ENCODE measurements around the gene DGUOK. TPM values are rescaled to one million over a fixed set of nuclear protein-coding genes. Genes with fewer than 3 reads are reported as not detected.

Gene DGUOK
- total and polyA plus RNA-seq, 2 donors (not counting 1 experiment from before 2014, with no cell fraction given) = 54.3 to 93.7 TPM

DNA sequence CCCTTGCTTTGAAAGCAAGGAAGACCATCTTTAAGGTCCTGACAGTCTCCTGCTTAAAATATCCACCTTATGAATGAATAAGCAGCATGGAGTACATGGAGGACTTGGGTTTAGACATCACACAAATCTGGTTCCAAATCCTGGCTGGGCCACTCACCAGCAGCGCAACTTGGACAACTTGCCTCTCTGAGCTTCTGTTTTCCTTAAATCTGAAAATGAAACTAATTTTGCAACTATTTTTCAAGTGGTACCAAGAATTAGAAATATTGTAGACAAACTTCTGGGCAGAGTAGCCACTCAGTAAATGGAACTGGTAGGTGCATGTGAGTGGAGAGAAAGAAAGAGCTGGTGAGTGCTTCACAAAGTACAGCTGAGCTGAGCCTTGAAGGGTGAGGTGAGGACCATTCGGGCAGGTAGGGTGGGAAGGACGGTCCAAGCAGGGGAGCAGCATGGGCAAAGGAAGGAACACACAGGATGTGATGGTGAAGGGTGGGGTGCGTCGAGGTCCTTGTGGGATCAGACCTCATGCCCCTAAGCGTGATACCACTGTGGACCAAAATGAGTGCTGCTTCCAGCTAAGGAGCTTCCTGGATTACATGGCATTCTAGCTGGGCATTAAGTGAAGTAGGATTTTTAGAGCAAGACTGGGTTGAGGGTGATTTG, 43.6 kb downstream of the DGUOK start:
- peaks cover 4% of the 10 kb centered on the region for H3K4me1 ChIP-seq (ENCODE audit: control insufficient read depth, extremely low read depth, insufficient read depth, low read length)
- no peak overlapping the region for H3K4me3 ChIP-seq (replicated peaks in 1 of 4; ENCODE audit: control extremely low read depth in 1 of 4, insufficient read depth in 1 of 4, low read depth in 3 of 4, low read length in 4 of 4)
- no peaks in the 10 kb centered on the region for H3K27me3 ChIP-seq (ENCODE audit: control insufficient read depth, insufficient read depth, low read length)
- no peak for DNase-seq (ENCODE audit: low read depth in 2 of 2)
- H4K20me1 ChIP-seq (ENCODE audit: control insufficient read depth, extremely low read depth, insufficient read depth, low read length) = no peaks in the 10 kb centered on the region
- no peaks in the 10 kb centered on the region for H3K79me2 ChIP-seq (ENCODE audit: control insufficient read depth, insufficient read depth, low read length)
- no peak overlapping the region for H3K4me2 ChIP-seq (ENCODE audit: extremely low read depth, insufficient read depth, low read length)
- H3K36me3 ChIP-seq (ENCODE audit: control insufficient read depth, insufficient read depth, low read length) = no peaks in the 10 kb centered on the region
- no peak overlapping the region for H3K9ac ChIP-seq (ENCODE audit: insufficient read depth, low read length)
- H2AFZ ChIP-seq (ENCODE audit: low read length) = no peak overlapping the region
- no peaks in the 10 kb centered on the region for H3K9me3 ChIP-seq (ENCODE audit: control insufficient read depth, insufficient read depth, low read depth, low read length)
- TF ChIP-seq, protein P1, sequence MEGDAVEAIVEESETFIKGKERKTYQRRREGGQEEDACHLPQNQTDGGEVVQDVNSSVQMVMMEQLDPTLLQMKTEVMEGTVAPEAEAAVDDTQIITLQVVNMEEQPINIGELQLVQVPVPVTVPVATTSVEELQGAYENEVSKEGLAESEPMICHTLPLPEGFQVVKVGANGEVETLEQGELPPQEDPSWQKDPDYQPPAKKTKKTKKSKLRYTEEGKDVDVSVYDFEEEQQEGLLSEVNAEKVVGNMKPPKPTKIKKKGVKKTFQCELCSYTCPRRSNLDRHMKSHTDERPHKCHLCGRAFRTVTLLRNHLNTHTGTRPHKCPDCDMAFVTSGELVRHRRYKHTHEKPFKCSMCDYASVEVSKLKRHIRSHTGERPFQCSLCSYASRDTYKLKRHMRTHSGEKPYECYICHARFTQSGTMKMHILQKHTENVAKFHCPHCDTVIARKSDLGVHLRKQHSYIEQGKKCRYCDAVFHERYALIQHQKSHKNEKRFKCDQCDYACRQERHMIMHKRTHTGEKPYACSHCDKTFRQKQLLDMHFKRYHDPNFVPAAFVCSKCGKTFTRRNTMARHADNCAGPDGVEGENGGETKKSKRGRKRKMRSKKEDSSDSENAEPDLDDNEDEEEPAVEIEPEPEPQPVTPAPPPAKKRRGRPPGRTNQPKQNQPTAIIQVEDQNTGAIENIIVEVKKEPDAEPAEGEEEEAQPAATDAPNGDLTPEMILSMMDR (conservative IDR thresholded peaks at IDR 0.05 in 1 of 2, IDR thresholded peaks at IDR 0.05 in 1 of 2; ENCODE audit: low read depth in 1 of 2, low read length in 2 of 2) = no peak
- TF ChIP-seq EZH2 (IDR thresholded peaks at IDR 0.05; ENCODE audit: low read length, missing control alignments) = no peak
- H3K27ac ChIP-seq (ENCODE audit: insufficient read depth, low read length) = no peak overlapping the region

DNA sequence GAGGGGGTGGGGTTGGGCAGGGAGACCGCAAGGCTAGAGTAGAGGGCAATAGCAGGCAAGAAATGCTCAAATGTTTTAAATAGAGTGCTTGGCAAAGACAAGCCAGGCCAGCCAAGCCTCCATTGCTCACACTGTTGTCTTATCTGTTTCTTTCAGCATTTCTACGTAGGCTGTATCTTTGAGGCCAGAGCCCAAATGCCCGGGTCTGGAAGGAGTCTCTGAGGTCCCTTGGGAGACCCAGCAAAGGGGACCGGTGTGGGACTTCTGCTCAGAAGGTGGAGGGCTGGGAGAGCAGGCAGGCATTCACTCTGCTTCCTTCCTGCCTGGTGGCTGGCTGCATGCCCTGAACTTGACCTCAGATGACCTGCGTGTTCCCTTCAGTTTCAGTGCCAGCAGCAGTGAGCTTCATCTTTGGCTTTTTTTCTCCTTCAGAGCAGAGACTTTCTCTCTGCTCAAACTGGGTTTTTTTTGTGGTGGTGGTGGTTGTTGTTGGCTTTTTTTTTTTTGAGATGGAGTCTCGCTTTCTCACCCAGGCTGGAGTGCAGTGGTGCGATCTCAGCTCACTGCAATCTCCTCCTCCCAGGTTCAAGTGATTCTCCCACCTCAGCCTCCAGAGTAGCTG, 44.3 kb downstream of the DGUOK start:
- Histone ChIP-seq H4K20me1 (ENCODE audit: control insufficient read depth, extremely low read depth, insufficient read depth, low read length) (no peaks in the 10 kb centered on the region), H3K27me3 (ENCODE audit: control insufficient read depth, insufficient read depth, low read length) (no peaks in the 10 kb centered on the region), H3K79me2 (ENCODE audit: control insufficient read depth, insufficient read depth, low read length) (no peaks in the 10 kb centered on the region), H3K4me1 (ENCODE audit: control insufficient read depth, extremely low read depth, insufficient read depth, low read length) (peaks cover 4% of the 10 kb centered on the region), H3K9ac (ENCODE audit: insufficient read depth, low read length) (no peak overlapping the region), H3K4me3 (replicated peaks in 1 of 4; ENCODE audit: control extremely low read depth in 1 of 4, insufficient read depth in 1 of 4, low read depth in 3 of 4, low read length in 4 of 4) (no peak overlapping the region), H2AFZ (ENCODE audit: low read length) (peak overlapping the region; percentile 36), H3K9me3 (ENCODE audit: control insufficient read depth, insufficient read depth, low read depth, low read length) (no peaks in the 10 kb centered on the region), H3K27ac (ENCODE audit: insufficient read depth, low read length) (no peak overlapping the region), H3K36me3 (ENCODE audit: control insufficient read depth, insufficient read depth, low read length) (no peaks in the 10 kb centered on the region), H3K4me2 (ENCODE audit: extremely low read depth, insufficient read depth, low read length) (peak overlapping the region; percentile 32)
- DNase-seq (ENCODE audit: low read depth in 2 of 2) = peak in 1 of 2 donors; percentile 36
- TF ChIP-seq EZH2 (IDR thresholded peaks at IDR 0.05; ENCODE audit: low read length, missing control alignments) = no peak
- TF ChIP-seq, protein P1 (conservative IDR thresholded peaks at IDR 0.05 in 1 of 2, IDR thresholded peaks at IDR 0.05 in 1 of 2; ENCODE audit: low read depth in 1 of 2, low read length in 2 of 2) = no peak

DNA sequence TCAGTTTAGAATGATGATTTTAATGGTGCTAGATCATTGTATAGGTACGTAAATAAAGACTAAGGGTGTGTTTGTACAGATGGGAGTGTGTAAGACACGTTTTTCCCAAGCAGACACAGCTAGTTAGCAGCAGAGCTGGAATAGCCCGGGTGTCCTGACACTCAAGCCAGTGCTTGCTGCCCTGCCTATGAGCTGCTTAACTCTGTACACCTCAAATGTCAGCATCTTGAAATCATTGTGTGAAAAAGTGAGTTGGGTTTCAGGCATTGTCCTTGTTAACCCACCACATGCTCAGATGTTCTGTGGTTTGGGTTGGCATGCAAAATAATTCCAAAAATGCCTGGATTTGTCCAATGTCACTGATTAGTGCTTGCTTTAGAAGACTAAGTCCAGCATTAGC, 45.0 kb downstream of the DGUOK start:
- Histone ChIP-seq H4K20me1 (ENCODE audit: control insufficient read depth, extremely low read depth, insufficient read depth, low read length) (no peaks in the 10 kb centered on the region), H3K4me3 (replicated peaks in 1 of 4; ENCODE audit: control extremely low read depth in 1 of 4, insufficient read depth in 1 of 4, low read depth in 3 of 4, low read length in 4 of 4) (no peak overlapping the region), H3K4me2 (ENCODE audit: extremely low read depth, insufficient read depth, low read length) (no peak overlapping the region), H3K79me2 (ENCODE audit: control insufficient read depth, insufficient read depth, low read length) (no peaks in the 10 kb centered on the region), H3K9ac (ENCODE audit: insufficient read depth, low read length) (no peak overlapping the region), H3K27ac (ENCODE audit: insufficient read depth, low read length) (no peak overlapping the region), H2AFZ (ENCODE audit: low read length) (no peak overlapping the region), H3K27me3 (ENCODE audit: control insufficient read depth, insufficient read depth, low read length) (no peaks in the 10 kb centered on the region), H3K9me3 (ENCODE audit: control insufficient read depth, insufficient read depth, low read depth, low read length) (no peaks in the 10 kb centered on the region), H3K4me1 (ENCODE audit: control insufficient read depth, extremely low read depth, insufficient read depth, low read length) (peaks cover 4% of the 10 kb centered on the region), H3K36me3 (ENCODE audit: control insufficient read depth, insufficient read depth, low read length) (no peaks in the 10 kb centered on the region)
- no peak for DNase-seq (ENCODE audit: low read depth in 2 of 2)
- TF ChIP-seq, protein P1 (conservative IDR thresholded peaks at IDR 0.05 in 1 of 2, IDR thresholded peaks at IDR 0.05 in 1 of 2; ENCODE audit: low read depth in 1 of 2, low read length in 2 of 2) = no peak
- TF ChIP-seq EZH2 (IDR thresholded peaks at IDR 0.05; ENCODE audit: low read length, missing control alignments) = no peak

Measured in fibroblast of lung (primary cell).